ENCODE data around the gene MATN3.
A peak's percentile ranks its signal among the peaks of the same experiment; 100 is the strongest.

Gene MATN3

DNA sequence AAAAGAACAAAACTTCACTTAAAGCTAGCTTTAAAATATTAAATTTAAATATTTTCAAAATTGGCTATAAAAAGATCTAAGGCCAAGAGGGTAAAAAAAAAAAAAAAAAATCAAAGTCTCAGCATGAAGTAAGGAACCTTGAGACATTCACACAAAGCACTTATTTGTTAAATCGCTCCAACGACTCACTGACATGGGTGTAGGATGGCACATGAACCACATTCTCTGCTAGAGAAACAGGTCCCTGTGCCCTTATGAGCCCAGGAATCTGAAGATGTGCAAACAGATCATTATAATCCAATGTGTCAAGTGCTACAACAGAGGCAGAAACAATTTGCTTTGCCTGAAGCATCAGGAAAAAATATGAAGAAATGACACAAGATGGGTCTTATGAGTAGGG, 25.2 kb upstream of the MATN3 start:
- DNase-seq (ENCODE audit: low spot score) = peak; percentile 26

DNA sequence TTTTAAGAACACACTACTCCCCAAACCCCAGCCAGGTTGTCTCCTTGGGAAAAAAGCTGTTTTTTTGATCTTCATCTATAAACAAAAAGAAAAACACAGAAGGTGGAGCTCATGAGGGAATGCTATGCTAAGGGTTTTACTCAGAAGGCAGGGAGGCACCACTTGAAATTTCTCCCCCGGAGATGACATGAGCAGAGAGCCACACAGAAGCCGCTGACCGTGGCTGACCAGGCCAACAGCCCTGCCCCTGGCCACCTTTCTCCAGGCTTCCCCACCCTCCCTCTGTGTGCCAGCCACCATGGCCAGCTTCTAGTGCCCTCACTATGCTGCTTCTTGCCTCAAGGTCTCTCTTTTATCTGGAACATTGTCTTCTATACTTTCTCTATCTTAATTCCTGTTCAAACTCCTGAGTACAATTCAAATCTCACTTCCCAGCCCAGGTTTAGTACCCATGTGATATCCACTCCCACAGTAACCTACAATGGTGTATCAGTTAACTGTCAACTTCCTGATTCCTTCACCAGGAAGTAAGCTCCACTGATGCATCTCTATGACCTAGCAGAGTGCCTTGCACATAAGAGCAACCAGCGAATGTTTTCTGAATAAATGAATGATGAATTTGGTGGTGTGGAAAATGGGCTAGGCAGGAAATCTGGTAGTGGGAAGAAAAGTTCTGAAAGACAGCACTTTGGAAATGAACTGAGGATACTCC, 23.6 kb upstream of the MATN3 start:
- DNase-seq (ENCODE audit: low spot score) = peak; percentile 92

DNA sequence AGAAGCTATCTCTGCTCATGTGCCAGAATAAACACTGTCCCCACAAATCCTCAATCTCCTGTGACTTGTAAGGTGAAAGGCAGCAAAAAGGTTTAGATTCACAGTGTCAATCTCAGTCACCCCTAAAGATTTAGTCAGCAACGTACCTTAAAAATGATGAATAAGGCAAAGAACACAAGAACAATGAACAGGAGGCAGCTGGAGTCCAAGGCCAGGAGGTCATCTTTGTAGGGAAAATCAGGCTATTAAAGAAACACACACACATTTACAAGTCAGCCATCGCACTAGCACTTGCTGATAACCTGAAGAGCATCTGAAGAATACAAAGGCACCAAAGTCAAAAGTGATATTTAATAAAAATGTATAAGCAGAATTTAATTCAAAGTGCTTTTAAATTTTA, 22.4 kb upstream of the MATN3 start:
- DNase-seq (ENCODE audit: low spot score) = no peak

DNA sequence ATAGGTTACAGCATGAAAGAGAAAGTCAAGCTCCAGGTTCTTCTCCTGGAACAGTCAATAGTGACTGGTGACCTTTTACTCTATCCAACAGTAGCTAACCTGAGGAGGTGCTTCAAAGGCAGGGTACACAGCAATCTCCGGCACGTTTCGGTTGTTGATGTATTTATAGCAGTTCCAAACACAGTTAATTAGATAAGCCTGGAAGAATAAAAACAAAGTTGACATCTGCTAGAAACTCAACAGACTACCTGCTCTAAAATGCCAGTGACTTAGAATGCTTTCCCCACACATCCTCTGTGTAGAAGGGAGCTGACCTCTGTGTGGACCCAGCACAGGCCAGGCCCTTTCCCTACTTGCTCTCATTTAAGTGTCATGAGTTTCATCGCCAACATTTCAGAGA, 21.8 kb upstream of the MATN3 start:
- DNase-seq (ENCODE audit: low spot score) = no peak

DNA sequence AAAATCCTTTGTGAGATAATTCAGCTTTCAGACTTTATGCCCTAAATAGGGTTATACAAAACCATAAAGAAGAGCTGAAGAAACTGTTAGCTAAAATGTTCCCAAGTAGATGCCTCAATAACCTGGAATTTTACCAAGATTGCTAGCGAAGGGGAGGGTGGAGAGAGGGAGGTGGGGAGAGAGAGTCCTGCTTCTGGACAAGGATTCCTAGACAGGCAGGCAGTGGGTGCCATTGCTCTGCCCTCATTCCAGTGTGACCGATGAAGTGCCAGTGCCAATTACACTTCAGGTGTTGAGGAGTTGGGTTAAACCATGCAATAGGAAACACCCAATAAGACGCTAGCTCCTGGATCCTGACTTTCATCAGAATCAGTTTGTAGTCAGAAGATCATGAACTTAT, 20.9 kb upstream of the MATN3 start:
- DNase-seq (ENCODE audit: low spot score) = no peak

DNA sequence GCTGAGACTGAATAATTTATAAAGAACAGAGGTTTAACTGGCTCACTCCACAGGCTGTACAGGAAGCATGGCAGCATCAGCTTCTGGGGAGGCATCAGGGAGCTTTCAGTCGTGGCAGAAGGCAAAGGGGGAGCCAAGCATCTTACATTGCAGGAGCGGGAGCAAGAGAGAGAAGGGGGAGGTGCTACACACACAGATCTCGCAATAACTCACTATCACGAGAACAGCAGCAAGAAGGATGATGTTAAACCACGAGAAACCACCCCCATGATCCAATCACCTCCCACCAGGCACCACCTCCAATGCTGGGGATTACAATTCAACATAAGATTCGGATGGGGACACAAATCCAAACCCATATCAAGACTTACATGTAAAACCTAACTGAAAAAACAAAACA, 17.8 kb upstream of the MATN3 start:
- DNase-seq (ENCODE audit: low spot score) = no peak

DNA sequence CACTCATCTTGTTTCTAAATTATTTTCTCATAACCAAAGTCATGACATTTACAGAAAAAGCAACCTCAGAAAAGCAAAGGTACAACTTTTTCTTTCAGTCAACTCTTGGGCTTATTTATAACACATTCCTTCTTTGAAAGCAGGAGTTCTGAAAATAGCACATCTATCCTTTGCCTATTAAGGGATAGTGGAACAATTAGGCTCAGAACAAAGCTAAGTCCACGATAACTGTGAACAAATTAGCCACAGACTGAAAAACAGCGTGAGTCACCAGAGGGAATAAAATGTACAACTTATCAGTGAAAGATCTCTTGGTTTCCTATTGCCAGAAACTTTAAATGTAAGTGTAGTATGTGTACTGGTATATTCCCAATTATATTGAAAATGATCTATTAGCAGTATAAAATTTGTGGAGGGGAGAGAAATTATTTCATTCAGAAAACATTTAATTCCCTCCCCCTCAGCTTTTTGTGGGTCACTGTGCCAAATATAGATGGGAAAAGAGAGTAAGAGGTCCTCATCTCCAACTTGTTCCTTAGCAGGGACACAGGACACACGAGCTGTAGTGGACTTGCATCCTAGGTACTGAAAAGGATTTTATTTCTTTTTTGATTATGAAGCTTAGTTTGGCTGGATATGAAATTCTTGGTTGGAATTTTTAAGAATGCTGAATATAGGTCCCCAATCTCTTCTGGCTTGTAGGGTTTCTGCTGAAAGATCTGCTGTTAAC, 15.4 kb upstream of the MATN3 start:
- no peak for DNase-seq (ENCODE audit: low spot score)

DNA sequence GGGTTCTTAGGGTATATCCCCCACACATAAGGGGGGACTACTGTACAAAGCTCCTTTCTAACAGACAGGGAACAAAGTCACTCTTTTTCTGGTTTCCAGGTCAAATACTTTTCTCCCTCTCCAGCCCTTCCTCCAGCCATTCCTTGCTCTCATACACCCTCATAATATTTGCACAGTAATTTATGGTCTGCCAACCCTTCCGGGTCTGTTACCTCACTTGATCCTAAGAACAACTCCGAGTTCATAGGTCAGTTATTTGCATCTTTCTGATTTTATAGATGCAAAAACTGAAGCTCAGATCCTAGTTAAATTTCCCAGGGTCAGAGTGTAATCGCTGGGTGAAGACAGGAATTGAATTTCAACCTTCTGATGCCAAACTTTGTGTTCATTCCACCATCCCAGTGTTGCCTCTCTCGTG, 14.8 kb upstream of the MATN3 start:
- DNase-seq (ENCODE audit: low spot score) = no peak

DNA sequence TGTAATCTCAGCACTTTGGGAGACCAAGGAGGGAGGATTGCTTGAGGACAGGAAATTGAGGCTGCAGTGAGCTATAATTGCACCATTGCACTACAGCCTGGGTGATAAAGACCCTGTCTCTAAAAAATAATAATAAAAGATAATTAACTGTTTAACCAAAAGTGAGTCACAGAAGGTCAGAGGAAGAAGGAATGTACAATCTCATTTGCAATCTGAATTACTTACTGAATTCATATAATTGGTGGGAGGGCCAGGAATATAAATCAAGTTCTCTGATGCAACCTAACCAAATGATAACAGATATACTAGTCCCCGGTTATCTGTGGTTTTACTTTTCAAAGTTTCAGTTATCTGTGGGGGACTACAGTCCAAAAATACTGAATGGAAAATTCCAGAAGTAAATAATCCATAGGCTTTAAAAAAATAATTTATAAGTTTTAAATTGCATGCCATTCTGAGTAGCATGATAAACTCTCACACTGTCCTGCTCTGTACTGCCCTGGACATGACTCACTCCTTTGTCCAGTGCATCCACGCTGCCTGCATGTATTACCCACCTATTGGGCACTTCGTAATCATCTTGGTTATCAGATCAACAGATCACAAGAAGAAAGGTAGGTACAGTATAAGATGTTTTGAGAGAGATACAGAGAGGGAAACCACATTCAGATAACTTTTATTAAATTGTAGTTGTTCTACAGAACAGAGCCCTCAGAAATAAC, 12.8 kb upstream of the MATN3 start:
- DNase-seq (ENCODE audit: low spot score) = no peak

DNA sequence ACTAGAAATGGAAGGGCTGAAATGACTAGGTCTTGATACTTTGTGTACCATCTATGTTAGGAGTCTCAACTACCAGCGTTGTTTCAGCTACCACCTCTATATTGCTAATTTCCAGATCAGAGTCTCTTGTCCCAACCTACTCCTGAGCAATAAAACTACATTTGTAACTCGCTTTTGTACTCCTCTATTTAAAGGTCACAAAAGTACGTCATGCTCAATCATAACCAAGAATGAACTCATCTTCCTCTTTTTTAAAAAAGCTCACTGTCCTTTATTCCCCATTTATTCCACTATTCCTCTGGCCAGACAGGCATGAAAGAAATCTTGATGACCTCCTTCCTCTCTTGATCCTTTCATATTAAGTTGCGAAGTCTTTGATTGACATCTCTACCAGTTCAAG, 11.2 kb upstream of the MATN3 start:
- no peak for DNase-seq (ENCODE audit: low spot score)

DNA sequence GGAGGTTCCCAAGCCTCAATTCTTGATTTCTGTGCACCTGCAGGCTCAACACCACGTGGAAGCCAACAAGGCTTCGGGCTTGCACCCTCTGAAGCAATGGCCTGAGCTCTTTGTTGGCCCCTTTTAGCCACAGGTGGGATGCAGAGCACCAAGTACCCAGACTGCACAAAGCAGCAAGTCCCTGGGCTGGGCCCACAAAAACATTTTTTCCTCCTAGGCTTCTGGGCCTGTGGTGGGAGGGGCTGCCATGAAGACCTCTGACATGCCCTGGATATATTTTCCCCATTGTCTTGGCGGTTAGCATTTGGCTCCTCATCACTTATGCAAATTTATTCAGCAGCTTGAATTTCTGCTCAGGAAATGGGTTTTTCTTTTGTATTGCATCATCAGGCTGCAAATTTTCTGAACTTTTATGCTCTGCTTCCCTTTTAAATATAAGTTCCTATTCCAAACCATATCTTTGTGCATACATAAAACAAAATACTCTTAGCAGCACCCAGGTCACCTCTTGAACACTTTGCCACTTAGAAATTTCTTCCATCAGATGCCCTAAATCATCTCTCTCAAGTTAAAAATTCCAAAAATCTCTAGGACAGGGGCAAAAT, 9.0 kb upstream of the MATN3 start:
- DNase-seq (ENCODE audit: low spot score) = no peak

DNA sequence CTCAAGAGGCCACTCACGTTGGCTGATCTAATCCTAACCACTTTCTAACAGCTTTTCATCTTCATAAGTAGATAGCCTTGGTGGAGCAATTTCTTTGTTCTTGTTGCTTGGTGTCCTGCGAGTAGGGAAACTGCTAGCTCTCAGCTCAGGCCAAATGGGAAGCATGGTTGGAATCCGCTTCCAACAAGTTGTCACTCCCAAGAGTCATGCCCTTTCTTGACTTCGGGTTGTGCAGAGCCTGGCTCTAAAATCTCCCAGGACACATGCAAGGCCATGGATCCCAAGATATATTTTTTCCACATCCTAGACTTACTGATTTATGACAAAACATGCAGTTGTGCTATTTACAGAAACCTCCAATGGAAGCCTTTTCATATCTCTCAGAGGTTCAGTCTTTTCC, 7.3 kb upstream of the MATN3 start:
- DNase-seq (ENCODE audit: low spot score) = no peak

DNA sequence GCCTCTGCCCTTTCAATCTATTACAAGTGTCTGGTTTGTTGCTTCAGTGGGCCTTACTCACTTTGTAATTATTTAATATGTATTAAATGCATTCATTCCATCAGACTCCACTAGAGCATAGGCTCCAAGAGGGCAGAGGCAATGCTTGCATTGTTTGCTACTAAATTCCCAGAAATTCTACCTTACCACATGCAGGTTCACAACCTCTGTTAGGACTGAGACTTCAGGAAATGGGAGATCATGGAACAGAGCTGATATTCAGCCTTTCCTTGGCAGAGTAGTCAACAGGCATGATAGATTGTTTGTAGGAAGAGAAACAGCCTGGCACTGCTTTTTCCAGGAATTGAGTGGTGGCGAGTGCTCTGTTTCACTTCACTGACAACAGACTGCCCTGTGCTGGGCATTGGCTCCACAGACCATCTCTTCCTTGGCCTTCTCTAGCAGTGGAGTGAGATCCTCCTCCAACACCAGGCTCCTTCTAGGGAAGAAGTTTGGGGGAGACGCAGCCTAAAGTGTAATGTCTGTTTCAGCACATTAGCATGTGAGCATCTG, 6.2 kb upstream of the MATN3 start:
- peak; percentile 26 for DNase-seq (ENCODE audit: low spot score)

DNA sequence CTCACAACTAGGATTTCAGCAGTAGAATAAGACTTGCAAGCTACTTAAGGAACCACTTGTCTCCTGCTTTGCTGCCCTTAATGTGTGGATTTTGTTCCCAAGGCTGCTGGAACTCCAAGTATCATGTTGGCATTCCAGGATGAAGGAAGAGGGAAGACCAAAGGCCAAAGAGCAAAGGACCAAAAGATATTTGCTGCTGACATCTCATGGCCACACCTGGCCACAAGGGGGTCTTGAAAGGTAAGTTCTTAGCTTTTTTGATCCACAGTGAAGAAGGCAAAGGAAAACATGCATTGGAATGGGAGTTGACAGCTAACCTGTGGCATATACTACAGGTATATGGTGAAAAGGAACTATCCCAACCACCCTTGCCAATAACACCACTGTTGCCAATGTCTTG, 3.9 kb upstream of the MATN3 start:
- DNase-seq (ENCODE audit: low spot score) = no peak

DNA sequence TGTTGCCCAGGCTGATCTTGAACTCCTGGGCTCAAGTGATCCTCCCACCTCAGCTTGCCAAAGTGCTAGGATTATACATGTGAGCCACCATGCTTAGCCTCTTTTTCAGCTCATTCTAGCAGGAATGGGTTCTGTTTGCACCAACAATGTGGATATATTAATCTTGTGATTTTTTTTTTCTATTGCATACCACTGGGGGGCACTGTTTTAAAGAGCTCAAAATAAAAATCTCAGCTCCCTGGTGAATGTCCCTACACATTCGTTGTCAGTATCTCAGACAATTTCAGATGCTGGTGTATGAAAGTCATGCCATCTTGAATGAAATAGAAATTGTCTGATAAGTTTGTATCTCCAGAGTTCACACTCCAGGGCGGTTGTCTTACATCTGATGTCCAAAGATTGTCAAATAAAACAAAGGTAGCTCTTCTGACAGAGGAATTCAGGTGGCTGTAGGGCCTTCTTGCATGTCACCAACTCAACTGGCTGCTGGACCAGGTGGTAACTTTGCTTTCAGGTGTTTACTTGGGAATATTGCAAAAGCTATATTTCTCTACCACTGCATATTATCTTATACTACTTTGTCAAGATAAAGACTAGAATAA, 3.1 kb upstream of the MATN3 start:
- peak; percentile 64 for DNase-seq (ENCODE audit: low spot score)

DNA sequence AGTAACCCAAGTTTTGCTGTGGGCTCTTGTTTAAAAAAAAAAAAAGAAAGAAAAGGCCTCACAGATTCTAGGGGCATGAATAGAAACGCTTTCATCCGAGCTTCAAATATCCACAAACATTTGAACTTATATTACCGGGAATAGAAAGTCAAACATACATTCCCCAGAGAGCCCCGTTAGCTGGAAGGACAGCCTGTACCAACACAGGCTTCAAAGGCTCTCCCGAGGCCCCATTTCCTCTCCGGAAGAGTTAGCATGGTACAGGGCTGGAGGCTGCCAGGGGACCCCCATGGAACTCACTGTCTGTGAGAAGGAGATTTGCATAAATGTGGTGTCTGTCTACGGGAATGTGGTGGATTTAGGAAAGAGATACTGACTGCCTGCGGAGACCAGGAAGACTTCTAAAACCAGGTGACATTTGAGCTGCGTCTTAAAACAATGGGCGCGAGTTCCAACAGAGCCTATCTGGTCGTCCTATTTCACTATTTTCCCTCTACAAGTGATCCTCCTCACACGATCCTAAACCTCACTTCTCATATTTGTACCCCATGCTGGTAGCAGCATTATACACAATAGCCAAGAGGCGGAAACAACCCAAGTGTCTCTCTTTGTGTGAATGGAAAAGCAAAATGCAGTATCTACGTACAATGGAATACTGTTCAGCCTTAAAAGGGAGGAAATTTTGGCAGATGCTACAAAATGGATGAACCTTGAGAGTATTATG, 820 bp upstream of the MATN3 start:
- no peak for DNase-seq (ENCODE audit: low spot score)

DNA sequence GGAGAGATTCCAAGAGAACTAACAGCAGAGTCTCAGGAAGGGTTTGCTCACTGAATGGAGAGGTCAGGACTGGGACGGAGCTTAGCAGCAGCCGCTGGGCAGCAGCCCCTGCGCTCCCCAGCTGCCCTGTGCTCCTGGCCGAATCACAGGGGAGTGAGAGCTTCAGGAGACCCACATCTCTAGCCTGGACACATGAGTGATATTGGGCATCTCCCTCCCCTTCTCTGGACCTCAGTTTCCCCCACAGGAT, 511 bp downstream of the MATN3 start:
- DNase-seq (ENCODE audit: low spot score) = no peak

DNA sequence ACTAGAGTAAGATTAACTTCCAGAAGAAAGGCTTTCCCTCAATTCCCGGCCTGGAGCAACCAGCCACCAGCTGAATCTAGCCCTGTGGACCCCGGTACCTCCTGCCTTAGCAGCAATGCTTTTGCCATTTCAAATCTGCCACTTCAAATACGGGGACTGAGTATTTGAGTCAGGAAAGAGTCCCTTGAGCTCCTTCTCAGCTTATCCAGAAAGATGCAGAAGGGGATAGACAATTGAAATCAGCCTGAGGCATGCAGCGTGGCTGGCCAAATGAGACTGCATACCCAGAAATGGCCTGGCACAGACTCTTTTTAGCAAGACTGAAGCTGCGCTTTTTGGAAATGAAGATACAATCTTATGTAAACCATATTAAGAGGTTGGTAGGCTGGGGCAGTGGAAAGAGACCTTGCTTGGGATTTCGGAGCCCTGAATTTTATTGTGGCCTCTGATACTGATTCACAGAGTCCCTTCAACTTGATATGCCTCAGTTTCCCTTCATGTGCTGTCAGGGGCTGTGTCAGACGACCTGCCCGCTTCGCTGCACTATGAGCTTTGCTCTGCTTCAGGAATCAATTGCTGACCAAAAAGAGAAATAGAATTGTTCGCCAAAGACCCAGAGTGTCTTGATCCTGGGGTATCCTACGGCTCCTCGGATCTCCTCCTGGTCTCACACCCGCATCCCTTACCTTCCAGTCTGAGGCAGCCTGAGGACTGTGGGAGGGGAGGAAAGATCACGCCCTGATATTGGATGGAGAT, 1.0 kb downstream of the MATN3 start:
- DNase-seq (ENCODE audit: low spot score) = no peak

DNA sequence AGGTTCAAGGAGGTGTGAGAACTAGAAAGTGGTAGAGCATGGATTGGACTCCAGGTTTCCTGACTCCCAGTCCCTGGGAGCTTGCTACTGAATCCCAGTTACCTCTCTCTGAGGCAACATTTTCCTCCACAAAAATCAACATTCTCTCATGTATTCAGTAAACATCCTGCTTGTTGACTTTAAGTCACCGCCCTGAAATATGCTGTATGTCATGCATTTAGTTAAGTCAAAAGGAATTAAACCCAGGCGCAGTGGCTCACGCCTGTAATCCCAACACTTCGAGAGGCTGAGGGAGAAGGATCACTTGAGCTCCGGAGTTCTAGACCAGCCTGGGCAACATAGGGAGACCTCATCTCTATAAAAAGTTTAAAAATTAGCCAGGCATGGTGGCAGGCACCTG, 3.8 kb downstream of the MATN3 start:
- no peak for DNase-seq (ENCODE audit: low spot score)

DNA sequence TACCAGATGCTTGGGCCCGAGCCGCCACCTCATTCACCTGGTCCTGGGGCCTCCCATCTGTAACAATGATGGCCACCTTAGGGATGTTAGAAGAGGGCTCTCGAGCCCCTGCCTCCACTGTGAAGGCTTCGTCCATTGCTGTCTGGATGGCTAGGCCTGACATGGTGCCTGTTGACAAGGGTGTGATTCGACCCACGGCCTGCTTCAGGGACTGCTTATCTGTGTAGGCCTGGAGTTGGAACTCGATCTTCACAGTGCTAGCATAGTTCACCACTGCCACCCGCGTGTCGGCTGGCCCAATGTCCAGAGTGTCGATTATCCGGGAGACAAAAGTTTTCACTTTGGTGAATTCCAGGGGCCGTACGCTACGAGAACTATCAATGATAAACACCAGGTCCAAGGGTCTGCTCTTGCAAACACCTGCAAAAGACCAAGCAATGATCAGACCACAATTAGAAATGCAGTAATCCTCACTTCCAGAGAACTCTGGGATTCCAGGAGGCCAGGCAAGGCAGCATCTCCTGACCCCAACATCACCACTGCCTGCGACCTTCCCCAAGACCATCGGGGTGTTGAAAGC, 6.5 kb downstream of the MATN3 start:
- DNase-seq (ENCODE audit: low spot score) = no peak
